Lower leg skin (tissue), 4 donors: ENCODE data around the gene CACNA1A. TPM values are rescaled to one million over a fixed set of nuclear protein-coding genes. Genes with fewer than 3 reads are reported as not detected.
"Not testable (repeated sequence)": the region's sequence is repeated elsewhere in the genome, so short reads cannot be mapped to it uniquely, and the experiment has no call there.

Experiments used
- DNase-seq, 2 donors: peaks; one replicate each; pipeline ENCODE4 v3.0.0-alpha.2; 2019; ENCODE audit warnings: low spot score in 2 of 2
- H3K4me3 ChIP-seq: fragments of 200-600 bp; sonication (generic); 2 replicates; pipeline ENCODE4 v1.5.1; 2017; ENCODE audit warnings: mild to moderate bottlenecking, low read depth; ENCODE audit not compliant: poor library complexity, severe bottlenecking
- CTCF ChIP-seq, 3 donors: fragments of 450-650 bp; IDR thresholded peaks; one replicate each; pipeline ENCODE4 v1.5.1; 2016; ENCODE audit warnings: antibody characterized with exemption in 3 of 3, mild to moderate bottlenecking in 3 of 3, moderate library complexity in 2 of 3
- POLR2A ChIP-seq, 2 donors: fragments of 450-650 bp; IDR thresholded peaks; one replicate each; pipeline ENCODE4 v1.6.1; 2016 to 2017; ENCODE audit warnings: antibody characterized with exemption in 2 of 2, mild to moderate bottlenecking in 1 of 2, moderate library complexity in 1 of 2
- WGBS, 2 donors: methylation state at CpG; one replicate each; pipeline ENCODE4 v1.1.5; 2018; 5-methylcytosine and 5-hydroxymethylcytosine counted together
- intact Hi-C: fragments of 100-400 bp; cut with DNase I; formaldehyde crosslinking; loops from one replicate; pipeline ENCODE4 v1.15.0; 2023; ENCODE audit warnings: low total_unique reads
- total RNA-seq, 4 donors: library from RNA; depleted of rRNA; stranded (reverse); fragments of >200 nt; gene quantifications; one replicate each; pipeline ENCODE4 v1.1.0, GENCODE V29; 2016

The CACNA1A gene
- total RNA-seq, 4 donors from 2014 or later, result 0.16 to 0.46 (median 0.22) TPM; not detected in 1

- TF ChIP-seq POLR2A (IDR thresholded peaks at IDR 0.05) (no peak), CTCF (IDR thresholded peaks at IDR 0.05) (no peak)
- WGBS, 2 donors, result 73 to 83% methylated on average over 34 to 52 of the region's 52 CpGs
- intact Hi-C loops, result no loop called here
- no peak for DNase-seq
- no peak overlapping the region for H3K4me3 ChIP-seq
These were observed 297.4 kb downstream of the CACNA1A start for GRCh38 chr19:13208672-13209483.

GRCh38 chr19:13207846-13208671, 298.2 kb downstream of the CACNA1A start:
- TF ChIP-seq POLR2A (IDR thresholded peaks at IDR 0.05) (no peak), CTCF (IDR thresholded peaks at IDR 0.05) (no peak)
- H3K4me3 ChIP-seq, result no peak overlapping the region
- WGBS, 2 donors, result 19 to 29% methylated on average over 35 to 37 of the region's 39 CpGs
- intact Hi-C loops, result no loop called here
- DNase-seq, result peak in 1 of 2 donors; percentile 36

DNA sequence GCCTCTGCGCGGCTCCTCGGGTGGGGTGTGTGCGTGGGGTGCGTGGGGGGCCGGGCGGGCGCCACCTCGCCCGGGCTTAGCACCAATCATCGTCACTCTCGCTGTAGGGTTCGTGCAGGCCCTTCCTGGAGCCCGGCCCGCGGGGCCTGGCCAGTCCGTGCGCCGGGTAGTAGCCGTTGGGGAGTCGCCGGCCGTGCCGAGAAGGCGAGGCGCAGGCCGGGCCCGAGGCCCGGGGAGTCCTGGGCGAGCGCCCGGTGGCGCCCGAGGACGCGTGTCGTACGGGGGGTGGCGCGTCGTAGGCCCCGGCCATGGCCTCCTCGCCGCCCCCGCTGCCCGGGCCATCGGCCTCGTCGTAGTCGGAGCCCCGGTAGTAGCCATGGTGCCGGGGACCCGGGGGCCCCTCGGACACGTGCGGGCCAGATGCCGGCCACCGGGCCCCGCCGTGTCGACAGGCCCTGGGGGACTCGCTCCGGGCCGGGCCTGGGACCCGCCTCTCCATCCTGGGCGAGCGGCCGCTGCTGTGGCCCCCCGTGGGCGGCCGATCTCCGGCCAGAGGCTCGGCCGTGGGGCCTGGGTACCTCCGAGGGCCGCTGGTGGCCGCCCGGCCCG, 298.9 kb downstream of the CACNA1A start:
- no peak for DNase-seq
- H3K4me3 ChIP-seq, result no peak overlapping the region
- no peak for TF ChIP-seq CTCF (IDR thresholded peaks at IDR 0.05)
- TF ChIP-seq POLR2A (IDR thresholded peaks at IDR 0.05), result no peak
- 66 to 96% methylated on average over 27 to 70 of the region's 79 CpGs for WGBS, 2 donors
- intact Hi-C loops, result no loop called here

GRCh38 chr19:13206587-13206986, 299.7 kb downstream of the CACNA1A start:
- WGBS, 2 donors, result 68 to 75% methylated on average over 5 of the region's 5 CpGs
- DNase-seq, result no peak
- intact Hi-C loops, result no loop called here

DNA sequence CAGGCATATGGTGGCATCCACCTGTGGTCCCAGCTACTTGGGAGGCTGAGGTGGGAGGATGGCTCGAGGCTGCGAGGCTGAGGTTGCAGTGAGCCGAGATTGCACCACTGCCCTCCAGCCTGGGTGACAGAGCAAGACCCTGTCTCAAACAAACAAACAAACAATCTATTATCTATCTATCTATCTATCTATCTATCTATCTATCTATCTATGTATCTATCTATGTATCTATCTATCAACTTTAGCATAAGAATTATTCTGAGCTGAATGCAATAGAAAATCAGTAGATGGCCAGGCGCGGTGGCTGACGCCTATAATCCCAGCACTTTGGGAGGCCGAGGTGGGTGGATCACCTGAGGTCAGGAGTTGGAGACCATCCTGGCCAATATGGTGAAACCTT, 304.2 kb downstream of the CACNA1A start:
- DNase-seq, H3K4me3 ChIP-seq: not testable (repeated sequence)
- WGBS, 2 donors, result 94 to 97% methylated on average over 7 of the region's 7 CpGs
- intact Hi-C loops, result loop anchor here (5.0 kb wide), 1 partner anchor 65 kb away; no protein-coding TSS in a partner anchor

More at GRCh38 chr19:13206587-13206986, 299.7 kb downstream of the CACNA1A start:
- no peak overlapping the region for H3K4me3 ChIP-seq
- no peak for TF ChIP-seq POLR2A (IDR thresholded peaks at IDR 0.05)

- H3K4me3 ChIP-seq, result no peak overlapping the region
- DNase-seq, result no peak
- intact Hi-C loops, result no loop called here
- TF ChIP-seq POLR2A (IDR thresholded peaks at IDR 0.05) (no peak), CTCF (IDR thresholded peaks at IDR 0.05) (no peak)
- WGBS, 2 donors, result 89% methylated on average over 17 to 18 of the region's 18 CpGs
These were observed 307.6 kb downstream of the CACNA1A start for GRCh38 chr19:13198634-13199033.
